HEK293T (cell line): Measurements from ENCODE around the gene ERCC6L2.

Experiments
- CTCF ChIA-PET: fragments of 350-600 bp; formaldehyde crosslinking; extraction: SDS; loops from one replicate; lab custom pipeline; 2021; ENCODE audit warnings: antibody characterized with exemption, inconsistent platforms; lab: Yijun Ruan, JAX
- POLR2A ChIA-PET: fragments of 350-600 bp; formaldehyde crosslinking; extraction: SDS; loops from one replicate; lab custom pipeline; 2020; ENCODE audit warnings: antibody characterized with exemption, inconsistent platforms; lab: Yijun Ruan, JAX
- DNase-seq: peaks from one replicate; pipeline ENCODE4 v3.0.0; 2012; ENCODE audit warnings: mixed read lengths; ENCODE audit errors: extremely low spot score
- ARNT ChIP-seq: fragments of 450-650 bp; IDR thresholded peaks from 2 replicates; pipeline ENCODE4 v1.6.1; 2017; ENCODE audit warnings: mild to moderate bottlenecking
- BHLHE40 ChIP-seq: fragments of 450-650 bp; IDR thresholded peaks from 2 replicates; pipeline ENCODE4 v1.6.1; 2016; ENCODE audit warnings: mild to moderate bottlenecking, moderate library complexity, borderline replicate concordance
- CTBP1 ChIP-seq: fragments of 450-650 bp; IDR thresholded peaks from 2 replicates; pipeline ENCODE4 v1.6.1; 2016; ENCODE audit warnings: borderline replicate concordance
- ELF4 ChIP-seq: fragments of 450-650 bp; IDR thresholded peaks from 2 replicates; pipeline ENCODE4 v1.6.1; 2017; ENCODE audit warnings: antibody characterized with exemption
- FOXA1 ChIP-seq: fragments of 450-650 bp; IDR thresholded peaks from 2 replicates; pipeline ENCODE4 v1.6.1; 2016; ENCODE audit warnings: mild to moderate bottlenecking
- FOXK2 ChIP-seq: fragments of 450-650 bp; IDR thresholded peaks from 2 replicates; pipeline ENCODE4 v1.6.1; 2016; ENCODE audit warnings: mild to moderate bottlenecking
- FOXM1 ChIP-seq: fragments of 450-650 bp; IDR thresholded peaks from 2 replicates; pipeline ENCODE4 v1.6.1; 2017; ENCODE audit warnings: mild to moderate bottlenecking, borderline replicate concordance
- HDGF ChIP-seq: fragments of 450-650 bp; IDR thresholded peaks from 2 replicates; pipeline ENCODE4 v1.6.1; 2017; ENCODE audit warnings: antibody characterized with exemption, borderline replicate concordance
- L3MBTL2 ChIP-seq: fragments of 450-650 bp; conservative IDR thresholded peaks from 2 replicates; pipeline ENCODE4 v1.6.1; 2016; ENCODE audit warnings: mild to moderate bottlenecking
- LEF1 ChIP-seq: fragments of 450-650 bp; IDR thresholded peaks from 2 replicates; pipeline ENCODE4 v1.6.1; 2017; ENCODE audit warnings: mild to moderate bottlenecking, borderline replicate concordance
- NFRKB ChIP-seq: fragments of 450-650 bp; IDR thresholded peaks from 2 replicates; pipeline ENCODE4 v1.6.1; 2016; ENCODE audit warnings: mild to moderate bottlenecking, moderate library complexity
- SP1 ChIP-seq: fragments of 450-650 bp; IDR thresholded peaks from 2 replicates; pipeline ENCODE4 v1.6.1; 2017
- SUZ12 ChIP-seq: fragments of 450-650 bp; IDR thresholded peaks from 2 replicates; pipeline ENCODE4 v1.6.1; 2016; ENCODE audit warnings: mild to moderate bottlenecking
- TARDBP ChIP-seq: fragments of 450-650 bp; IDR thresholded peaks from 2 replicates; pipeline ENCODE4 v1.6.1; 2016
- ZNF384 ChIP-seq: fragments of 450-650 bp; IDR thresholded peaks from 2 replicates; pipeline ENCODE4 v1.6.1; 2016
- TF ChIP-seq, protein P1 (sequence below): fragments of 450-650 bp; IDR thresholded peaks from 2 replicates; pipeline ENCODE4 v1.6.1; 2016

Gene ERCC6L2

DNA sequence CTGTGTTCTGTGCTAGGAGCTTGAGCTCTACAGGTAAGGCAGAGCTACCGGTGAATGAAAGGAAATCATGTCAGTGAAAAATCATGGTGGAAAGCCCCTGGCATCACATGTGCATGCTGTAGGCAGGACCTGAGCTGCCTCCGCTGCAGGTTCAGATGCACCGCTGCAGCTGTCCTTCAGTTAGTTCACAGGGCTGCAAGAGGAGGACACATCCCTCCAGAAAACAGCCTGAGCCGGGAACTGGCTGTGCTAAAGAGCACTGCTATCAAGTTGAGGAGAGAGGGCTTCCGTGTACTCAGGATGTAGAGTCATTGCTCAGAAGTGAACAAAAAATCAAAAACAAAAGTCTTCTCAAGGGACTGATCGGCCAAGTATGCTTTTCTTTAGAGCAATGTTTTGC, 138.6 kb downstream of the ERCC6L2 start:
- CTCF ChIA-PET: no interaction called here
- POLR2A ChIA-PET: no interaction called here
- TF ChIP-seq FOXA1 (no peak), TARDBP (no peak), BHLHE40 (no peak), ZNF384 (no peak), CTBP1 (no peak), FOXM1 (no peak), ARNT (no peak), LEF1 (no peak), FOXK2 (no peak), SUZ12 (no peak), L3MBTL2 (no peak), NFRKB (no peak), ELF4 (no peak), HDGF (no peak), SP1 (no peak)
- TF ChIP-seq, protein P1, sequence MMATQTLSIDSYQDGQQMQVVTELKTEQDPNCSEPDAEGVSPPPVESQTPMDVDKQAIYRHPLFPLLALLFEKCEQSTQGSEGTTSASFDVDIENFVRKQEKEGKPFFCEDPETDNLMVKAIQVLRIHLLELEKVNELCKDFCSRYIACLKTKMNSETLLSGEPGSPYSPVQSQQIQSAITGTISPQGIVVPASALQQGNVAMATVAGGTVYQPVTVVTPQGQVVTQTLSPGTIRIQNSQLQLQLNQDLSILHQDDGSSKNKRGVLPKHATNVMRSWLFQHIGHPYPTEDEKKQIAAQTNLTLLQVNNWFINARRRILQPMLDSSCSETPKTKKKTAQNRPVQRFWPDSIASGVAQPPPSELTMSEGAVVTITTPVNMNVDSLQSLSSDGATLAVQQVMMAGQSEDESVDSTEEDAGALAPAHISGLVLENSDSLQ: no peak
- no peak for DNase-seq

DNA sequence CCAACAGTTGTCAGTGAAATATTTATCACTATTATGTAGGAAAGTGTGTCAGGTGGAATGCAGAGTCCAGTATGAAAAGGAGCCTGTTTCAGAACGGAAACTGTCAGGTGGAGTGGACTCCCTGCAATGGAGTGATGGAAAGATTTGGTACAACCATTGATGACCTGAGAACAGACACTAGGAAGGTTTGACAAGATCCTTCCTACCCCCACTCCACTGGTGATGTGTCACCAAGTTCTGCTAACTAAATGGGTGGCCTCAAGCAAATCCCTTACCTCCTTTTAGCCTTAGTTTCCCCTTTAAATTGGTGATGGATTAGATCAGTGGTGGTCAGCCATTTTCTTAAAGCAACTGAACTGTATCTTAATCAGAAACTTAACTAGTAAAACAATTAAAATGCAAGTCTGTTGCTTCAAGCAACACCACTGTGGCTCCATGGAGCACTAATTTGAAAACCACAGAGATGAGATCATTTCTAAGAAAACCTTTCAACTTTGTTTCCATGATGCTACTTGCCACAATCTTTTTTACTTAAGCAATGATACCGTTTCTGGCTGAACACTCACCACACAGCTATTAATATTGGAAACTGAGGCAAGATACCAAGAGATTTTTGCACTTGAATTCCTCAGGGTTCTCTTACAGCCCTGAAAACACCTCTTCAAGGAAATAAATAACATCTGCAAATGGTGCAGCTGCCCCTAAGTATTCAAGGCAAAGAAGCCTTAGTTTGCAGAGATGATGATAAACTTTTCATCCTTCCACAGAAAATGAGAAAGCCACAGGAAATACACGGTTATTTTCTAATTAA, 140.6 kb downstream of the ERCC6L2 start:
- ChIA-PET CTCF (no interaction called here), POLR2A (no interaction called here)
- no peak for DNase-seq
- TF ChIP-seq ELF4 (no peak), SUZ12 (no peak), LEF1 (no peak), ZNF384 (no peak), BHLHE40 (no peak), TARDBP (no peak), FOXA1 (no peak), ARNT (no peak), FOXK2 (no peak), FOXM1 (no peak)
- TF ChIP-seq, protein P1: no peak
